ENCODE data around the gene TMEM161B. TPM values are rescaled to one million over a fixed set of nuclear protein-coding genes. Genes with fewer than 3 reads are reported as not detected.
A peak's percentile ranks its signal among the peaks of the same experiment; 100 is the strongest.
"Not testable (repeated sequence)": the region's sequence is repeated elsewhere in the genome, so short reads cannot be mapped to it uniquely, and the experiment has no call there.

The TMEM161B gene
- total RNA-seq, 1 donor from 2014 or later = 28.4 TPM

GRCh38 chr5:88245241-88245892, 23.3 kb downstream of the TMEM161B start:
- Mint-ChIP-seq H3K27ac (no peak overlapping the region), H3K36me3 (ENCODE audit: low read depth) (peaks cover 11% of the 10 kb centered on the region), H3K9me3 (no peaks in the 10 kb centered on the region), H3K27me3 (ENCODE audit: insufficient read depth) (no peaks in the 10 kb centered on the region), H3K4me3 (no peak overlapping the region), H3K4me1 (ENCODE audit: low read depth) (peaks cover 43% of the 10 kb centered on the region)
- DNase-seq (ENCODE audit: low spot score) = no peak
- intact Hi-C loops (cut with micrococcal nuclease) = no loop called here

- intact Hi-C loops (cut with micrococcal nuclease) = no loop called here
- no peak overlapping the region for H3K27ac Mint-ChIP-seq
- peaks cover 36% of the 10 kb centered on the region for H3K4me1 Mint-ChIP-seq (ENCODE audit: low read depth)
- no peak for DNase-seq (ENCODE audit: low spot score)
- H3K4me3 Mint-ChIP-seq = no peak overlapping the region
- H3K9me3 Mint-ChIP-seq = no peaks in the 10 kb centered on the region
- no peaks in the 10 kb centered on the region for H3K27me3 Mint-ChIP-seq (ENCODE audit: insufficient read depth)
- peaks cover 9% of the 10 kb centered on the region for H3K36me3 Mint-ChIP-seq (ENCODE audit: low read depth)
These were observed 24.0 kb downstream of the TMEM161B start for GRCh38 chr5:88244686-88245085.

- not testable (repeated sequence) for H3K27ac Mint-ChIP-seq; H3K36me3 Mint-ChIP-seq (ENCODE audit: low read depth); H3K4me3 Mint-ChIP-seq; H3K27me3 Mint-ChIP-seq (ENCODE audit: insufficient read depth); H3K9me3 Mint-ChIP-seq; DNase-seq (ENCODE audit: low spot score)
- intact Hi-C loops (cut with micrococcal nuclease) = loop anchor here (1.0 kb wide), 1 partner anchor 8 kb away; no protein-coding TSS in a partner anchor
- H3K4me1 Mint-ChIP-seq (ENCODE audit: low read depth) = peaks cover 24% of the 10 kb centered on the region
These were observed 25.2 kb downstream of the TMEM161B start for GRCh38 chr5:88243493-88243892.

GRCh38 chr5:88238732-88239131, 29.9 kb downstream of the TMEM161B start:
- Mint-ChIP-seq H3K4me1 (ENCODE audit: low read depth) (peaks cover 8% of the 10 kb centered on the region), H3K9me3 (no peaks in the 10 kb centered on the region), H3K4me3 (no peak overlapping the region), H3K36me3 (ENCODE audit: low read depth) (peaks cover 19% of the 10 kb centered on the region), H3K27me3 (ENCODE audit: insufficient read depth) (no peaks in the 10 kb centered on the region), H3K27ac (no peak overlapping the region)
- no peak for DNase-seq (ENCODE audit: low spot score)
- intact Hi-C loops (cut with micrococcal nuclease) = no loop called here

GRCh38 chr5:88236866-88237642, 31.6 kb downstream of the TMEM161B start:
- no peaks in the 10 kb centered on the region for H3K9me3 Mint-ChIP-seq
- intact Hi-C loops (cut with micrococcal nuclease) = no loop called here
- no peak for DNase-seq (ENCODE audit: low spot score)
- no peaks in the 10 kb centered on the region for H3K27me3 Mint-ChIP-seq (ENCODE audit: insufficient read depth)
- no peak overlapping the region for H3K4me3 Mint-ChIP-seq
- peaks cover 27% of the 10 kb centered on the region for H3K36me3 Mint-ChIP-seq (ENCODE audit: low read depth)
- peaks cover 6% of the 10 kb centered on the region for H3K4me1 Mint-ChIP-seq (ENCODE audit: low read depth)
- no peak overlapping the region for H3K27ac Mint-ChIP-seq

- H3K27me3 Mint-ChIP-seq (ENCODE audit: insufficient read depth) = no peaks in the 10 kb centered on the region
- no peaks in the 10 kb centered on the region for H3K9me3 Mint-ChIP-seq
- peaks cover 26% of the 10 kb centered on the region for H3K36me3 Mint-ChIP-seq (ENCODE audit: low read depth)
- H3K4me3 Mint-ChIP-seq = no peak overlapping the region
- no peaks in the 10 kb centered on the region for H3K4me1 Mint-ChIP-seq (ENCODE audit: low read depth)
- no peak overlapping the region for H3K27ac Mint-ChIP-seq
- no peak for DNase-seq (ENCODE audit: low spot score)
- intact Hi-C loops (cut with micrococcal nuclease) = no loop called here
These were observed 32.8 kb downstream of the TMEM161B start for GRCh38 chr5:88235828-88236227.

- Mint-ChIP-seq H3K27me3 (ENCODE audit: insufficient read depth) (no peaks in the 10 kb centered on the region), H3K4me1 (ENCODE audit: low read depth) (no peaks in the 10 kb centered on the region), H3K27ac (no peak overlapping the region), H3K4me3 (no peak overlapping the region), H3K9me3 (no peaks in the 10 kb centered on the region), H3K36me3 (ENCODE audit: low read depth) (peaks cover 26% of the 10 kb centered on the region)
- DNase-seq (ENCODE audit: low spot score) = no peak
- intact Hi-C loops (cut with micrococcal nuclease) = no loop called here
These were observed 33.3 kb downstream of the TMEM161B start for GRCh38 chr5:88235346-88235745.

- Mint-ChIP-seq H3K36me3 (ENCODE audit: low read depth) (peaks cover 21% of the 10 kb centered on the region), H3K27ac (no peak overlapping the region), H3K4me3 (no peak overlapping the region), H3K9me3 (no peaks in the 10 kb centered on the region), H3K4me1 (ENCODE audit: low read depth) (peaks cover 16% of the 10 kb centered on the region), H3K27me3 (ENCODE audit: insufficient read depth) (no peaks in the 10 kb centered on the region)
- intact Hi-C loops (cut with micrococcal nuclease) = no loop called here
- DNase-seq (ENCODE audit: low spot score) = no peak
These were observed 38.0 kb downstream of the TMEM161B start for GRCh38 chr5:88230546-88231066.

- Mint-ChIP-seq H3K4me3 (no peak overlapping the region), H3K27ac (no peak overlapping the region)
These were observed 41.7 kb downstream of the TMEM161B start for GRCh38 chr5:88226881-88227450.

GRCh38 chr5:88214655-88215054, 54.0 kb downstream of the TMEM161B start:
- Mint-ChIP-seq H3K36me3 (ENCODE audit: low read depth) (peaks cover 46% of the 10 kb centered on the region), H3K9me3 (no peaks in the 10 kb centered on the region), H3K27ac (peak overlapping the region; percentile 33), H3K27me3 (ENCODE audit: insufficient read depth) (no peaks in the 10 kb centered on the region), H3K4me3 (no peak overlapping the region), H3K4me1 (ENCODE audit: low read depth) (no peaks in the 10 kb centered on the region)
- DNase-seq (ENCODE audit: low spot score) = no peak
- intact Hi-C loops (cut with micrococcal nuclease) = no loop called here

More at GRCh38 chr5:88226881-88227450, 41.7 kb downstream of the TMEM161B start:
- intact Hi-C loops (cut with micrococcal nuclease) = loop anchor here (5.0 kb wide), 1 partner anchor 1465 kb away; no protein-coding TSS in a partner anchor
- Mint-ChIP-seq H3K27me3 (ENCODE audit: insufficient read depth) (no peaks in the 10 kb centered on the region), H3K36me3 (ENCODE audit: low read depth) (peaks cover 13% of the 10 kb centered on the region), H3K9me3 (no peaks in the 10 kb centered on the region), H3K4me1 (ENCODE audit: low read depth) (peaks cover 16% of the 10 kb centered on the region)
- no peak for DNase-seq (ENCODE audit: low spot score)

GRCh38 chr5:88207575-88207974, 61.1 kb downstream of the TMEM161B start:
- Mint-ChIP-seq H3K4me3 (no peak overlapping the region), H3K4me1 (ENCODE audit: low read depth) (peaks cover 14% of the 10 kb centered on the region), H3K27me3 (ENCODE audit: insufficient read depth) (no peaks in the 10 kb centered on the region), H3K36me3 (ENCODE audit: low read depth) (peaks cover 22% of the 10 kb centered on the region), H3K9me3 (no peaks in the 10 kb centered on the region), H3K27ac (no peak overlapping the region)
- intact Hi-C loops (cut with micrococcal nuclease) = no loop called here
- no peak for DNase-seq (ENCODE audit: low spot score)

- H3K27ac Mint-ChIP-seq = peak overlapping the region; percentile 72
- H3K27me3 Mint-ChIP-seq (ENCODE audit: insufficient read depth) = no peaks in the 10 kb centered on the region
- H3K4me1 Mint-ChIP-seq (ENCODE audit: low read depth) = peaks cover 14% of the 10 kb centered on the region
- peak overlapping the region; percentile 24 for H3K4me3 Mint-ChIP-seq
- H3K9me3 Mint-ChIP-seq = no peaks in the 10 kb centered on the region
- H3K36me3 Mint-ChIP-seq (ENCODE audit: low read depth) = peaks cover 24% of the 10 kb centered on the region
- intact Hi-C loops (cut with micrococcal nuclease) = loop anchor here (1.0 kb wide), 2 partner anchors 47 to 64 kb away; partner anchors contain the start of gene TMEM161B
- DNase-seq (ENCODE audit: low spot score) = peak; percentile 5
These were observed 64.5 kb downstream of the TMEM161B start for GRCh38 chr5:88203981-88204750.
